ENCODE data around the gene SLC7A9. TPM values are rescaled to one million over a fixed set of nuclear protein-coding genes. Genes with fewer than 3 reads are reported as not detected.

SLC7A9 gene
- total and polyA plus RNA-seq, 2 donors (not counting 3 experiments of a cell fraction or from before 2014, with no cell fraction given): 0.06 TPM; not detected in 1

DNA sequence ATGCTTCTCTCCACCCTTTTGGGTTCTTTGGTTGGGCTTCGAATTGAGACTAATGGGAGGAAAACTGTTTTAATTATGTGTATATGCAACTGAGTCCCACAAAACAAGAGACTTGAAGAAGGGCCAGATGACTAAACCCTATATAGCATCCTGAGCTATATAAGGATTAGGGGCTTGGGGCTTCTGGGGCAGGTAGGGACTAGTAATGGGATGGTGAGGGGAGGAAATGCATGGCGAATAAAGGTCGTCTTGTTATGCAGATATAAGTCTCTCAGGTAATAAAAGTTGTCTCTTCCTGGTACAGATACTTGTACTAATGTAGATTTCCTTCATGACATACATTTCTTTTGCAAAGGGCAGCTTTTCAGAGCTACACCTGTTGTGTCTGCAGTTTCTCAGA, 2.8 kb upstream of the SLC7A9 start:
- no peak overlapping the region for H3K4me3 ChIP-seq (replicated peaks in 1 of 3; ENCODE audit: insufficient read depth in 1 of 3, low read depth in 1 of 3, low read length in 3 of 3)
- no peak overlapping the region for H3K27ac ChIP-seq (ENCODE audit: insufficient read depth, low read depth, low read length)
- intact Hi-C loops (cut with micrococcal nuclease): no loop called here
- BruUV-seq (replicated peaks): no TSS peak
- dilution Hi-C loops (cut with MboI; ENCODE audit: extremely low pct_ligation_motif_present, low sequenced_read_pairs): no loop called here
- ChIA-PET POLR2A (no interaction called here), CTCF (no interaction called here)
- DNase-seq (ENCODE audit: low read depth, low spot score) (no peak), FAIRE-seq (no peak)
- no peak overlapping the region for H3K4me2 ChIP-seq (ENCODE audit: insufficient read depth, low read length)
- H3K9ac ChIP-seq (replicated peaks; ENCODE audit: extremely low read depth, insufficient read depth, low read length): no peak overlapping the region
- no peaks in the 10 kb centered on the region for H3K36me3 ChIP-seq (ENCODE audit: control insufficient read depth in 2 of 2, extremely low read depth in 1 of 2, insufficient read depth in 2 of 2, low read length in 2 of 2)
- H3K79me2 ChIP-seq (ENCODE audit: control insufficient read depth, insufficient read depth, low read length): no peaks in the 10 kb centered on the region
- H3K4me1 ChIP-seq (ENCODE audit: control insufficient read depth, extremely low read depth, insufficient read depth, low read length): no peaks in the 10 kb centered on the region
- H2AFZ ChIP-seq (ENCODE audit: low read depth, low read length): no peak overlapping the region
- no peaks in the 10 kb centered on the region for H4K20me1 ChIP-seq (replicated peaks; ENCODE audit: control insufficient read depth, extremely low read depth, insufficient read depth, low read length)
- TF ChIP-seq MYC (IDR thresholded peaks at IDR 0.05; ENCODE audit: low read depth, low read length): no peak
- TF ChIP-seq POLR2A (IDR thresholded peaks at IDR 0.05; ENCODE audit: low read depth, low read length): no peak
- no peak for TF ChIP-seq GATA2 (IDR thresholded peaks at IDR 0.05; ENCODE audit: insufficient read depth, insufficient read length, low read depth, low read length)
- no peak for TF ChIP-seq EZH2 (IDR thresholded peaks at IDR 0.05; ENCODE audit: borderline replicate concordance, low read depth, low read length, severe bottlenecking)
- no peak for TF ChIP-seq JUN (IDR thresholded peaks at IDR 0.05; ENCODE audit: borderline replicate concordance, insufficient read depth, insufficient read length, low read depth)
- TF ChIP-seq, protein P1, sequence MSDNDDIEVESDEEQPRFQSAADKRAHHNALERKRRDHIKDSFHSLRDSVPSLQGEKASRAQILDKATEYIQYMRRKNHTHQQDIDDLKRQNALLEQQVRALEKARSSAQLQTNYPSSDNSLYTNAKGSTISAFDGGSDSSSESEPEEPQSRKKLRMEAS (IDR thresholded peaks at IDR 0.05; ENCODE audit: insufficient read depth, insufficient read length): no peak
- TF ChIP-seq POLR2AphosphoS5 (IDR thresholded peaks at IDR 0.05; ENCODE audit: insufficient read depth, low read depth, low read length): no peak
- TF ChIP-seq, protein P2, sequence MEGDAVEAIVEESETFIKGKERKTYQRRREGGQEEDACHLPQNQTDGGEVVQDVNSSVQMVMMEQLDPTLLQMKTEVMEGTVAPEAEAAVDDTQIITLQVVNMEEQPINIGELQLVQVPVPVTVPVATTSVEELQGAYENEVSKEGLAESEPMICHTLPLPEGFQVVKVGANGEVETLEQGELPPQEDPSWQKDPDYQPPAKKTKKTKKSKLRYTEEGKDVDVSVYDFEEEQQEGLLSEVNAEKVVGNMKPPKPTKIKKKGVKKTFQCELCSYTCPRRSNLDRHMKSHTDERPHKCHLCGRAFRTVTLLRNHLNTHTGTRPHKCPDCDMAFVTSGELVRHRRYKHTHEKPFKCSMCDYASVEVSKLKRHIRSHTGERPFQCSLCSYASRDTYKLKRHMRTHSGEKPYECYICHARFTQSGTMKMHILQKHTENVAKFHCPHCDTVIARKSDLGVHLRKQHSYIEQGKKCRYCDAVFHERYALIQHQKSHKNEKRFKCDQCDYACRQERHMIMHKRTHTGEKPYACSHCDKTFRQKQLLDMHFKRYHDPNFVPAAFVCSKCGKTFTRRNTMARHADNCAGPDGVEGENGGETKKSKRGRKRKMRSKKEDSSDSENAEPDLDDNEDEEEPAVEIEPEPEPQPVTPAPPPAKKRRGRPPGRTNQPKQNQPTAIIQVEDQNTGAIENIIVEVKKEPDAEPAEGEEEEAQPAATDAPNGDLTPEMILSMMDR (IDR thresholded peaks at IDR 0.05; ENCODE audit: extremely low read depth in 1 of 2, insufficient read depth in 1 of 2, low read depth in 1 of 2, low read length in 2 of 2): no peak
- no peak for TF ChIP-seq FOS (IDR thresholded peaks at IDR 0.05; ENCODE audit: borderline replicate concordance, insufficient read depth, low read length)
- no peaks in the 10 kb centered on the region for H3K27me3 ChIP-seq (ENCODE audit: control insufficient read depth in 2 of 2, insufficient read depth in 2 of 2, low read length in 2 of 2)
- no peaks in the 10 kb centered on the region for H3K9me3 ChIP-seq (replicated peaks; ENCODE audit: control insufficient read depth, insufficient read depth, low read length)
- no peaks in the 10 kb centered on the region for H3K9me1 ChIP-seq (replicated peaks; ENCODE audit: control insufficient read depth, extremely low read depth, insufficient read depth, low read length)
